SIG-M5 treated with dmso at 0.1 percent for 504 hours (cell line): Measurements from ENCODE around the gene TUBA8.
"Not testable (repeated sequence)": the region's sequence is repeated elsewhere in the genome, so short reads cannot be mapped to it uniquely, and the experiment has no call there.

Source experiments
- DNase-seq: peaks from one replicate; lab custom pipeline; 2025; ENCODE audit not compliant: unreplicated experiment; lab: John Stamatoyannopoulos, UW

TUBA8 gene

GRCh38 chr22:18123476-18124025, 12.9 kb downstream of the TUBA8 start:
- DNase-seq, result not testable (repeated sequence)

DNA sequence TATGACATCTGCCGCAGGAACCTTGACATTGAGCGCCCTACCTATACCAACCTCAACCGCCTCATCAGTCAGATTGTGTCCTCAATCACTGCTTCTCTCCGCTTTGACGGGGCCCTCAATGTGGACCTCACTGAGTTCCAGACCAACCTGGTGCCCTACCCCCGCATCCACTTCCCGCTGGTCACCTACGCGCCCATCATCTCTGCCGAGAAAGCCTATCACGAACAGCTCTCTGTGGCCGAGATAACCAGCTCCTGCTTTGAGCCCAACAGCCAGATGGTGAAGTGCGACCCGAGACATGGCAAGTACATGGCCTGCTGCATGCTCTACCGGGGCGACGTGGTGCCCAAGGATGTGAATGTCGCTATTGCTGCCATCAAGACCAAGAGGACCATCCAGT, 16.0 kb downstream of the TUBA8 start:
- DNase-seq, result no peak

DNA sequence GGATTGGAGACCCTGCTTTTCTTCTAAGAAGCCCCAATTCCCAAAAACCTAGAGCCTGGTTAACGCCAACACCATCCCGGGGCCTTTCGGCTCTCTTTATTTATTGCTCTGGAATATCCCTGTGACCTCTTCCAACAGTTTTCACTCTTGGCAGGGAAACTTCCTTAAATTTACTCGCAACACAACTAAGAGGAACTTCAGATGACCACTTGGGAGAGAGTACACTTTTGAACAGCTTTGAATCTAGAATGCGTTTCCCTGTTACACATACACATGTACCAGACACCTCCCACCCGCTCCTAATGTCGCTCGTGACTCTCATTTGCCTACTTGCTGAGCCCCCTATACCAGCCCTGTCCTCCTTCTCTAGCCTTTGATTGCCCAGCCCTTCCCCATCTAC, 19.4 kb downstream of the TUBA8 start:
- DNase-seq, result no peak

- DNase-seq, result no peak
Observed at GRCh38 chr22:18130699-18131429, 20.3 kb downstream of the TUBA8 start.

GRCh38 chr22:18133452-18133851, 22.8 kb downstream of the TUBA8 start:
- DNase-seq, result no peak

DNA sequence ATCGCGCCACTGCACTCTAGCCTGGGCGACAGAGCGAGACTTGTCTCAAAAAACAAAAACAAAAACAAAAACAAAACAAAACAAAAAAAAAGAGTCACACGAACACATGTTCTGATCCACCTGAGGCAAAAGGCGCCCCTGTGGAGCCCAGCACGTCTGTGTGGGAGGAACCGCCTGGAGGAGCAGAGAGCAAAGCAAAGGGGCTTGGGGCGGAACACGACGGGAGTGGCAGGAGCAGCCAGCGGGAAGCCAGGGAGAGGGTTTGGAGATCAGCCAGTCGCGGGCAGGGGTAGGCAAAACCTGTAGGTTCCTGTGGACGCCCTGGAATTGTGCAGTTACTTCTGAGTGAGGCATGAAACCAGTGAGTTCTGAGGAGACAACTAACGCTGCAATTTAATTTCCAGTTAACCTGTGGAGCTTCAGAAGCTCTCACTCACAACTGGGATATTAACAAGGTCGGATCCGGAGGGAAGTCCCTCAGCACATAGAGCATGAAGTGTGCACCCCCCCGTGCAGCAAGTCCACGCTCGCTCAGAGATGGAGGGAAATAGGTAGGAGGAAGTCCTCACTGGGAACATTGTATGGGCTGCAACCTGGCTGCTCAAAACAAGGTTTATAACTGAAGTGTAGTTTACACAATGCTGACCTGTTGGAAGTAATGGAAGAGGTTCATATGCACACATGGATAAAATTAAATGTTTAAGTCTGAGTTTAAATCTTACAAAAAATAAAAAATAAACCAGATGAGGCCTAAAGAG, 26.1 kb downstream of the TUBA8 start:
- DNase-seq, result no peak

GRCh38 chr22:18141004-18141403, 30.4 kb downstream of the TUBA8 start:
- not testable (repeated sequence) for DNase-seq

- DNase-seq, result no peak
Observed at GRCh38 chr22:18144105-18144504, 33.5 kb downstream of the TUBA8 start.

DNA sequence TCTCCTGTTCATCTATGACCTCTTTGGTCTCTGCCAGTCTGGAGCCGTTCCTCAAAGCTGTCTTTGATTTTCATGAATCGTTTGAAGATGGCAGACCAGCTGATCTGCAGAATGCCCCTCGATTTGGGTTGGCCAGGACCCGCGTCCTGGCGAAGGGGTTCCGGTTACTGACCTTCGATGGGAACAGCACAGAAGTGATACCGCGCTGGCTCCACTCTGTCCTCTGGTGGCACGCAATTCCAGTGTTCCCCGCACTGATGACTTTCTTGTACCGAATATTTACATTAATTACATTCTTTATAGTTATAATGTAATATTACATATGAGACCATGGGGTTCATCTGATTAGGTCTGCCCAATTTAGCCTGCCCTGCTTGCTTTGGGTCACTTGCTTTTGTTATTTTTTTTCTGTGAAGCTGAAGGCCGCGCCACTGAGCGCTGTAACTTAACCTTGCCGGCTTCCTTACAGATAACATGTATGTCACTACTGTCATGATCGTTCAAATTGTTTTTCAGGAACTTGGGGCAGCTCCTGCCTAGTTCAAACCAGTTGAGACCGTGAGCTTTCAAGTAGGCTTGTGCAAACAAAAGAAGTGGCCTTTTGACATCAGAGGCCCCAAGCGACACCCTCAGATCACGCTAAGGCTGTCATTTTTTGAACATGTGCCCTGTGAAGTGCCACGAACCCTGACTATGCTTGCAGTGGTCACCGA, 35.2 kb downstream of the TUBA8 start:
- no peak for DNase-seq

DNA sequence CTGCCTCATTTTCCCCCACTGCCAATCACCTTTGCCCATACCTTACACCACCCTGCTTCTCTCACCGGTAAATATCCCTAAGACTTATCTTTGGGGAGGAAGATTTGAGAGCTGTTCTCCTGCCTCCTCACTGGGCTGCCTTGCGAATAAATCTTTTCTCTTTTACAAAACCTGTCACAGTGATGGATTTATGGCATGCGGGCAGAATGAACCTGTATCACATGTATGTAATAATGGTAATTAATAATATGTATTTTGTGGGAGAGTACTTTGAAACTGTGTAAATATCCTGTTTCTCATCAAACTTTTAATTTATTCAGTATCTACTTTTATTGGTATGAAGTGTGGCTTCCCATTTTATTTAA, 35.8 kb downstream of the TUBA8 start:
- DNase-seq, result no peak

GRCh38 chr22:18147791-18148190, 37.2 kb downstream of the TUBA8 start:
- DNase-seq, result no peak

DNA sequence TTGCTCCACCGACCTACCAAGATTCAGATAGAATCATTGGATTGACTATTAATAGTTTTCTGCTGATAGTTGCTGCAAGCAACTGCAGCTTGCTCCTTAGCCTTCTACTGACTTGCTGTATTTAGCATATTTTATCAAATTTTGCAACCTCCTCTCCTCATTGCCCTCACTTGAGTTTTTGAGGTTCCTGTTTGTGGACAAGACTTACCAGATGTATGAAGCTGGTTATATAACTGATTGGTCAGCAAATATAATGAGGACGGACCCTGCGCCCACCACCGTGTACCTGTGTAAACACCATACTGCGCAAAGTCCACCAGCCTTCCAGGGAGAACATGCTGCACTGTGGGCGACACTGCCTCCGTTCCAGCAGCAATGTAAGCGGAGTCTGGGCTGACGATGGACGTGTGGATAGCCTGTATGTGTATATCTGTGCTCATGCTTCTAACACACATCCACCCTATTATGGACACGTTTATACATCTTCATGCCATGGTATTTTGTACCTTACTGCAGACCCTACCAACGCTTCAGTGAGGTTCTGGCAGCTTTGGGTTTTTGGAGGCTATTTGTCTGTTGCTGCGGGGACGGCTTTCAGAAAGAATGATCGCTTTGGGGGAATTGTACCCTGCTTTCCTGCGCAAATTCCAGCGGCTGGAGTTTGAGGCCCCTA, 37.8 kb downstream of the TUBA8 start:
- no peak for DNase-seq

- no peak for DNase-seq
Observed at GRCh38 chr22:18152519-18152918, 41.9 kb downstream of the TUBA8 start.

GRCh38 chr22:18154821-18155390, 44.3 kb downstream of the TUBA8 start:
- no peak for DNase-seq

DNA sequence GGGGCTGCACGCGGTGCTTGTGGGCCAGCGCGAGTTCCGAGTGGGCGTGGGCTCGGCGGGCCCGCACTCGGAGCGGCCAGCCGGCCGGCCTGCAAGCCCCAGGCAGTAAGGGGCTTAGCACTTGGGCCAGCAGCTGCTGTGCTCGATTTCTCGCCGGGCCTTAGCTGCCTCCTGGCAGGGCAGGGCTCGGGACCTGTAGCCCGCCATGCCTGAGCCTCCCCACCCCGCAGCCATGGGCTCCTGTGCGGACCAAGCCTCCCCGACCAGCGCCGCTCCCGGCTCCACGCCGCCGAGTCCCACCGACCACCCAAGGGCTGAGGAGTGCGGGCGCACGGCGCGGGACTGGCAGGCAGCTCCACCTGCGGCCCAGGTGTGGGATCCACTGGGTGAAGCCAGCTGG, 44.9 kb downstream of the TUBA8 start:
- DNase-seq, result not testable (repeated sequence)

- DNase-seq, result peak; percentile 48
Observed at GRCh38 chr22:18156878-18157713, 46.5 kb downstream of the TUBA8 start.

DNA sequence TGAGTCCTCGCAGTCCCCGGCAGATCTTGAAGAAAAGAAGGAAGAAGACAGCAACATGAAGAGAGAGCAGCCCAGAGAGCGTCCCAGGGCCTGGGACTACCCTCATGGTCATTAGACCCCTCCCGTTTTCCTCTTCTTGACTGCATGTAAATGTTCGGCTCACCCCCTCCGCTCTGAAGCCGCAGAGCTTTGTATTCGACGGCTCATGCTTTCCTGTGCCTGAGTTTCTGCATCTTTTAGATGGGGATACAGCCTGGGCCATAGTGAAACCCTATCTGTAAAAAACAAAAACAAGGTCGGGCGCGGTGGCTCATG, 47.1 kb downstream of the TUBA8 start:
- no peak for DNase-seq

GRCh38 chr22:18160641-18161040, 50.0 kb downstream of the TUBA8 start:
- DNase-seq, result not testable (repeated sequence)

GRCh38 chr22:18163843-18164242, 53.2 kb downstream of the TUBA8 start:
- DNase-seq, result not testable (repeated sequence)

GRCh38 chr22:18164584-18164983, 54.0 kb downstream of the TUBA8 start:
- not testable (repeated sequence) for DNase-seq
